WI38 (cell line): Measurements from ENCODE around the gene ALG14.

ENCODE experiments used
- H3K4me3 ChIP-seq: 2 replicates; pipeline ENCODE4 v1.5.1; 2011; ENCODE audit warnings: low read depth, mild to moderate bottlenecking, control low read depth, low read length
- TF ChIP-seq, protein P1 (sequence below): IDR thresholded peaks from 2 replicates; pipeline ENCODE4 v1.5.1; 2012; ENCODE audit warnings: low read depth, mild to moderate bottlenecking, control low read depth, low read length

The ALG14 gene

DNA sequence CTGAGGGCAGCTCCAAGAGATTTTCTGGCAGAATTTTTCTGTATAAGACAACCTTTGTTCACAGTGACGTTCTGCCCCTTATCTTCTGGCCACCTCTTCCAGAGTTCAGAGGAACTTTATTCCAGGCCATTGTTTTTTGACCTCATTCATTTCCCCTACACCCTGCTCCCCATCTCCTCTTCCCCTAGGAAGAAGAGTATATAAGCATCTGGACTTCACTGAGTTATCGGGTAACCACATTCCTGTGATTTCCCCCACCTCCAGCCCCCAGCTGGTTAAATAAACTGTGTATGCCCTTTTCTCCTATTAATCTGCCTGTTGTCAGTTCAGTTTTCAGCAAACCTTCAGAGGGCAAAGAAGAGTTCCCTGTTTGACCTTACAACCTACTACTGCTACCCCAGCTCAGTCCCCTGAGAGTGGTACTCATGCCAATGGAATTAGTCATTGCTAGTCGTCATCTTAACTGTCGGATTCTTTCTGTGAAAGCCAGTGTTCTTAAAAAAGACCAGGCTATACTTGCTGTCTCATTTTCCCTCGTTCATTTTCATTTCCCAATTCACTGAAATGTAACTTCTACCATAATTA is 14.3 kb upstream of the ALG14 start:
- H3K4me3 ChIP-seq, result no peak overlapping the region

DNA sequence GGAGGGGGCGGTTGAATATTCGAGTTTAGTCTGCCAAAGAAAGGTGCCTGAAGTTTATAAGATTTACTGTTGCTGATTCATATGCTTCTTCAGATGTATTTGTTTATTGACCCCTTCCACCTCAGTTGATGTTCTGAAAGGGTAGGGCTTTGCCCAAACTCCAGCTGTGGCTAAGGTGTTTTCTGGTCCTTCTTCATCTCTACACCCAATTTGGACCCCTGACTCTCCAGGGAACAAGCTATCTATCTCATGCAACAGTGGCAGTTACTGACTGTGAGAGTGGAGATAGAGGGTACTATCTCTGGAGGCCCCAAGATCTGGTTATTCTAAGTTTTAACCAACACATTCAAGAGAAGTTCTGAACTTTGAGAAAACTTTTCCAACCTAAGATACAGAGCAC is 12.6 kb upstream of the ALG14 start:
- TF ChIP-seq, protein P1, sequence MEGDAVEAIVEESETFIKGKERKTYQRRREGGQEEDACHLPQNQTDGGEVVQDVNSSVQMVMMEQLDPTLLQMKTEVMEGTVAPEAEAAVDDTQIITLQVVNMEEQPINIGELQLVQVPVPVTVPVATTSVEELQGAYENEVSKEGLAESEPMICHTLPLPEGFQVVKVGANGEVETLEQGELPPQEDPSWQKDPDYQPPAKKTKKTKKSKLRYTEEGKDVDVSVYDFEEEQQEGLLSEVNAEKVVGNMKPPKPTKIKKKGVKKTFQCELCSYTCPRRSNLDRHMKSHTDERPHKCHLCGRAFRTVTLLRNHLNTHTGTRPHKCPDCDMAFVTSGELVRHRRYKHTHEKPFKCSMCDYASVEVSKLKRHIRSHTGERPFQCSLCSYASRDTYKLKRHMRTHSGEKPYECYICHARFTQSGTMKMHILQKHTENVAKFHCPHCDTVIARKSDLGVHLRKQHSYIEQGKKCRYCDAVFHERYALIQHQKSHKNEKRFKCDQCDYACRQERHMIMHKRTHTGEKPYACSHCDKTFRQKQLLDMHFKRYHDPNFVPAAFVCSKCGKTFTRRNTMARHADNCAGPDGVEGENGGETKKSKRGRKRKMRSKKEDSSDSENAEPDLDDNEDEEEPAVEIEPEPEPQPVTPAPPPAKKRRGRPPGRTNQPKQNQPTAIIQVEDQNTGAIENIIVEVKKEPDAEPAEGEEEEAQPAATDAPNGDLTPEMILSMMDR, result no peak
- no peak overlapping the region for H3K4me3 ChIP-seq

More for the DNA sequence above, 14.3 kb upstream of the ALG14 start:
- TF ChIP-seq, protein P1, result no peak

DNA sequence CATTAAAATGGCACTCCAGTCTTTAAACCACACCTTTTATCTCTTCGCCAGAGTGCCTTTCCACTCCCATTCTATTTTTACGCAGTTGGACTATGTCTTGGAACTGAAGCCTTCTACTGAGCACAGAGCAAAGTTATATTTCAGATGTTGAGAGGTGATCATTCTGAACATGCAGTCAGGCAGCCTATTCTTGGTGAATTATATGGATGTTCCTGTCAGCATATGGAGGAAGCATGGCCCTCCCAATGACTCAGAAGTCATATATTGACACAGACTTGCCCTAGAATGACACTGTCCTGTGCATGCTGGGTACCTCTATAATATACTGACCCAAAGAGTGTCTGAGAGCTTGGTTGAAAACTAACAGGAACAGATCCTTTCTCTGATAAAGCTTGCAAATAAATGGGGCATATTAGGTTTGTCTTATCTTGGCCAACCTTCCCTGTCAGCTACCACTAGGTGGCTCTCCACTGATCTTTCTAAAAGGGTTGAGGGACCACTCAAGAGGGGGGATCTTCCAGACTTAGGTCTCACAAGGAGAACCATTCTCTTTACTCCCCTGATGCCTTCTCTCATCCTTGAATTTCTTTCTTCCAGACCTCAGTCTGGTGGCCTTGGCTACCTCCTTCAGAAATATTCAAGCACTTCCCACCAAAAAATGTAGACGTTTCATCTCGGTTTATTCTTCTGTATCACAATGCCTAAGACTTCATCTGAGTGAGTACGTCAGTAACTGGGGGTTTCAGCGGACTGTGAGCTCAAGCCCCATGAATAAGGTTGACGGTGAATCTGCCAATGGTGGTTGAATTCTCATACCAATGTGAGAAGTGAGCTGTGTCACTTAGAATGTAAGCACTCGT is 11.8 kb upstream of the ALG14 start:
- no peak overlapping the region for H3K4me3 ChIP-seq
- TF ChIP-seq, protein P1, result peak; percentile 55

DNA sequence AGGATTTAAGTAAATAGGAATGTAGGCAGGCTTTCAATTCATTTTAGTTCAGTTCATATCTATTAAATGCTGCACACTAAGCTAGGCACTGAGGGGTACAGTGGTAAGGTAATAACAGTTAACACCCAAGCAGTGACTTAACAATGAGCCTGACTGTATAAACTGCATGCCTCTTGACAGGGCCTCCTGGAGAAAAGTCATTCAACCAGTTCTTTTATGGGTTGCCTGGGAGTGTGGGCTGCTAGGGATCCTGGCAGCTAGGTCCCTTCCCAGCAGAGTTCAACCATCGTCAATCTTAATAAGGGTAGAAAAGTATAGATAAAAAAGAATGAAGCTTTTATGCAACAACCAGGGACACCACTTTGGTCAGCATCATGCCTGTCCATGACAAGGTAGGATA is 8.1 kb upstream of the ALG14 start:
- TF ChIP-seq, protein P1, result no peak
- no peak overlapping the region for H3K4me3 ChIP-seq

DNA sequence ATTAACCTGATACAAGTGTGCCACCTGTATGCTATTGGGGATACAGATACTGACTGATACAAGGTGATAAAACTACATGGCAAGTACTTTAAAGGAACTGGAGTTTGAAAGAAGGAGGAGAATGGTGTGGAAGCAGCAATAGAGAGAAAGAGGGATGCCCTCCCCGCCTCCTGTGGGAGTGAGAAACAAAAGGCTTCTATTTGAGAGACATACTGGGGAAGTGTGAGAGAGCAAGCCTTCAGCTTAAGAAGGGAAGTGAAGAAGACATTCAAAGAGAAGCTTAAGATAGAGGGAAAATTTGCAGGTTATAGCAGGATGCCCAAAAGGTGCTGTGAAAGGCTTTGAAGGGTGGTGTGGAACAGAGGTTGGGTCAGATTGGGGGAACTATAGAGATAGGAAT is 7.7 kb upstream of the ALG14 start:
- TF ChIP-seq, protein P1, result no peak
- no peak overlapping the region for H3K4me3 ChIP-seq

DNA sequence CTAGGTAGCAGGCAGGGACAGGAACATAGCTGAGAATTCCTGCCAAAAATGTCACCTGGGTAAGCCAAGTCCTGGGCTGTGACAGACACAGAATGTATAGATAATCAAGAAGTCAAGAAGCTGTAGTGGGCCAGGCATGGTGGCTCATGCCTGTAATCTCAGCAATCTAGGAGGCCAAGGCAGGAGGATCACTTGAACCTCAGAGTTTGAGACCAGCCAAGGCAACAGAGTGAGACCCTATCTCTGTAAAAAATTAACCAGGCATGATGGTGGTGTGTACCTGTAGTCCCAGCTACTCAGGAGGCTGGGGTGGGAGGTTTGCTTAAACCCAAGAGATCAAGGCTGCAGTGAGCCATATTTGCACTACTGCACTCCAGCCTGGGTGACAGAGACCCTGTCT is 3.3 kb upstream of the ALG14 start:
- TF ChIP-seq, protein P1, result no peak
- no peak overlapping the region for H3K4me3 ChIP-seq

DNA sequence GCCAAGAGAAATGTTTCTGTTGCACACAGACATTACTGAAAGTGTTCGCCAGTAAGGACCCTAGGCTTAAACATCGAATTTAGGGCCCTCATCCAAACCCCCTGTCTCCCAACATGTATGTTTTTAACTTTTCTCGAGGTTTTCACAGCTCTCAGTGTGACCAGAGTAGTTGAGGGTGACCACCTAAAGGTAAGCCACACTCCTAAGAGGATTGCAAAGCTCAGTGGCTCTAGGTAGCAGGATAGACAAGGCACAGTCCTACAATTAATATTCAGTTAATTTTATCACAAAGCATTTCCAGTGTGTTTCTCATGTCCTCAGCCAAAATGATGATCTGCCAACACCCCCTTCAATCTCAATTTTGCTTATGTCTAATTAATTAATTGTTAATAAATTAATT is 695 bp upstream of the ALG14 start:
- peak overlapping the region; percentile 80 for H3K4me3 ChIP-seq
- TF ChIP-seq, protein P1, result no peak
